ENCODE measurements around the gene CYFIP2. TPM values are rescaled to one million over a fixed set of nuclear protein-coding genes. Genes with fewer than 3 reads are reported as not detected.

CYFIP2 gene
- total RNA-seq, 1 donor from 2014 or later, result 99.9 TPM

DNA sequence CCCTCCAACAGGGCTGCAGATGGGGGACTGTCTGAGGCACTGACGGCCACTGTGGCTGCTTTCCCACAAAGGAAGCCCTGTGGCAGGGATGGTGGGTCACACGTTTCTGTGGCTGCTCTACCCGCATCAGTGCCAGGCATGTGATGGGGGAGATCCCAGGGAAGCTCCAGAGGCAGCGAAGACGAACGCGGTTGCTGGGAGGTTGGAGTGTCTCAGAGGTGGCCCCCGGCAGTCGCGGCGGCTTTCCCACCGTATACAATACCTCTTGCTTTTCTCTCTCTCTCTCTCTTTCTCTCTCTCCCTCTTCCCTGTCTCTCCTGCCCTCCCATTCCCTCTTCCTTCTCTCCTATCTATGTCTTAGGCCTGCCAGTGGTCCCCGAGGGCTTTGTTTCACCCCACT, 56.7 kb downstream of the CYFIP2 start:
- H3K36me3 ChIP-seq (ENCODE audit: control insufficient read depth, insufficient read depth, low read length), result peaks cover 1% of the 10 kb centered on the region
- H3K4me3 ChIP-seq (ENCODE audit: low read depth, low read length), result no peak overlapping the region
- no peak for TF ChIP-seq CTCF (IDR thresholded peaks at IDR 0.05; ENCODE audit: insufficient read depth, low read length, poor library complexity, severe bottlenecking)
- H3K27me3 ChIP-seq (ENCODE audit: control insufficient read depth, insufficient read depth, low read length), result no peaks in the 10 kb centered on the region
- DNase-seq (ENCODE audit: low read depth), result no peak

DNA sequence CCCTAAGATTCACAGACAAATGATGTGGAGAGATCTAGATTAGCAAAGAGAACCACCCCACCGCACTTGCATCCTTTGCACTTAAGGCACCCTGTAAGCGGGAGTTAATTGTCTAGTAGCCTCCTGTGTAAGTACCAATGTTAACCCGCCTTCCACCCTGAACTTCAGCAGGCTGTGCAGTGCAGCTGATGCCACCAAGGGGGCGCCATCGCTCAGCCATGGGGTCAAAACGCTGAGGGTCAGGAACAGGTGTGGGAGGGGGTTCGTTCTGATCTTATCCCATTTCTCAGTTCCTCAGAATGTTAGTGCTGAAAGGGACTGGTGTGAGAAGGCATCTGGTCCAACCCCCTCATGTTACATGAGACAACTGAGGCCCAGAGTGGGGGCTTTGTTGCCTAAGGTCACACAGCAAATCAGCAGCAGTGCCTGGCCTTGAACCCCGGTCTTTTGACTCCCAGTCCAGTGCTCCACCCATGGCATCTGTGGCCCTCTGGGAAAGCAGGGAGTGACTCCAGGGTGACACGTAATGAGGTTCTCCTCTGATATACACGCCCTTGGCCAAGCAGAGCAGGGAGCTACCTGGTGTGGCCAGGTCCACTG, 57.3 kb downstream of the CYFIP2 start:
- Histone ChIP-seq H3K27me3 (ENCODE audit: control insufficient read depth, insufficient read depth, low read length) (no peaks in the 10 kb centered on the region), H3K36me3 (ENCODE audit: control insufficient read depth, insufficient read depth, low read length) (peaks cover 1% of the 10 kb centered on the region), H3K4me3 (ENCODE audit: low read depth, low read length) (no peak overlapping the region)
- DNase-seq (ENCODE audit: low read depth), result no peak
- peak; percentile 27 for TF ChIP-seq CTCF (IDR thresholded peaks at IDR 0.05; ENCODE audit: insufficient read depth, low read length, poor library complexity, severe bottlenecking)

DNA sequence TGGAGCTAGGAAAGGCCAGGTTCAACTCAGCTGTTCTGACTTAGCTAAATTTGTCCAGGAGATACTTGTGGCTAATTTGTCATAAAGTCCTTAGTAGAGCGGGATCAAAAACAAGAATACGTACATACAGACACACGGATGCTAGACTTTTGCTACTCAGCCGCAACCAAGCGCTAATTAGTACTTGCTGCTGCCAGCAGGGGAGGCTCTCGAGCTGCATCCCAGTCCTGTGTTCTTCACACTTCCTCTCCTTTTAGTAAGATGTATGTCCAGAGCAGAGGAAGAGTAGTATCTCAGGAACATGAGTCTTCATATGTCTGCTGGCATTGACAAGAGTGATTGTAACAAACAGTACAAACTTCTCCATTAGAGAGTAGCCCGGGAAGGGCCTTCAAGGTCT, 58.3 kb downstream of the CYFIP2 start:
- peak; percentile 31 for TF ChIP-seq CTCF (IDR thresholded peaks at IDR 0.05; ENCODE audit: insufficient read depth, low read length, poor library complexity, severe bottlenecking)
- Histone ChIP-seq H3K36me3 (ENCODE audit: control insufficient read depth, insufficient read depth, low read length) (peaks cover 1% of the 10 kb centered on the region), H3K27me3 (ENCODE audit: control insufficient read depth, insufficient read depth, low read length) (no peaks in the 10 kb centered on the region), H3K4me3 (ENCODE audit: low read depth, low read length) (no peak overlapping the region)
- DNase-seq (ENCODE audit: low read depth), result no peak

- Histone ChIP-seq H3K27me3 (ENCODE audit: control insufficient read depth, insufficient read depth, low read length) (no peaks in the 10 kb centered on the region), H3K36me3 (ENCODE audit: control insufficient read depth, insufficient read depth, low read length) (peaks cover 1% of the 10 kb centered on the region), H3K4me3 (ENCODE audit: low read depth, low read length) (no peak overlapping the region)
- DNase-seq (ENCODE audit: low read depth), result no peak
- no peak for TF ChIP-seq CTCF (IDR thresholded peaks at IDR 0.05; ENCODE audit: insufficient read depth, low read length, poor library complexity, severe bottlenecking)
Measured at GRCh38 chr5:157326440-157327005, 60.6 kb downstream of the CYFIP2 start.

DNA sequence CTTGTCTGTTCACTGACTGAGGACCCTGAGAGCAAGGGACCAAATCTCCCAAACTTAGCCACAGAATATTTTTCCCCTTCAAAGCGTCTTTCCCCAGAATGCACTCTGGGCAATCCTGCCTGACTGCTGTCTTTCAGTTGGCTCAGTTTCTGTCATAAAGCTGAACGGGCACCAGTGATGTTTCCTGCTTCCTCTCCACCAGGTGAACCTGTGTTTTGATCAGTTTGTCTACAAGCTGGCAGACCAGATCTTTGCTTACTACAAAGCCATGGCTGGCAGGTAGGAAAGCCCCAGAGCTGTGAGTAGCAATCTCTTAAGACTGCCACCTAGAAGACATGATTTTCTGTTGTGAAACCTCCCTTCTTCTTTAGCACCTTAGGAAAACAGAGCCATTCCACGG, 61.8 kb downstream of the CYFIP2 start:
- TF ChIP-seq CTCF (IDR thresholded peaks at IDR 0.05; ENCODE audit: insufficient read depth, low read length, poor library complexity, severe bottlenecking), result no peak
- Histone ChIP-seq H3K4me3 (ENCODE audit: low read depth, low read length) (no peak overlapping the region), H3K36me3 (ENCODE audit: control insufficient read depth, insufficient read depth, low read length) (peaks cover 1% of the 10 kb centered on the region), H3K27me3 (ENCODE audit: control insufficient read depth, insufficient read depth, low read length) (no peaks in the 10 kb centered on the region)
- DNase-seq (ENCODE audit: low read depth), result no peak
